Activated CD4-positive, alpha-beta T cell treated with anti-CD3 and anti-CD28 coated beads, Interleukin-2, amount 50 U/mL, for 16 hours (primary cell): ENCODE results near the gene NCOA7.
A peak's percentile ranks its signal among the peaks of the same experiment; 100 is the strongest.

ENCODE experiments used
- DNase-seq: peaks from one replicate; pipeline ENCODE4 v3.0.0-alpha.2; 2020

Gene NCOA7

GRCh38 chr6:125814481-125814880 lies 23.7 kb downstream of the NCOA7 start:
- no peak for DNase-seq

GRCh38 chr6:125815080-125815910 lies 24.5 kb downstream of the NCOA7 start:
- no peak for DNase-seq

GRCh38 chr6:125816828-125817280 lies 26.1 kb downstream of the NCOA7 start:
- no peak for DNase-seq

- DNase-seq = no peak
Measured at GRCh38 chr6:125818225-125818657, 27.5 kb downstream of the NCOA7 start.

GRCh38 chr6:125818772-125819260 lies 28.1 kb downstream of the NCOA7 start:
- DNase-seq = no peak

GRCh38 chr6:125819535-125820326 lies 29.0 kb downstream of the NCOA7 start:
- no peak for DNase-seq

- DNase-seq = no peak
Measured at GRCh38 chr6:125821825-125822281, 31.1 kb downstream of the NCOA7 start.

- no peak for DNase-seq
Measured at GRCh38 chr6:125823180-125823579, 32.4 kb downstream of the NCOA7 start.

- no peak for DNase-seq
Measured at GRCh38 chr6:125824946-125825771, 34.4 kb downstream of the NCOA7 start.

GRCh38 chr6:125826695-125827463 lies 36.1 kb downstream of the NCOA7 start:
- no peak for DNase-seq

- no peak for DNase-seq
Measured at GRCh38 chr6:125827788-125828320, 37.1 kb downstream of the NCOA7 start.

- DNase-seq = no peak
Measured at GRCh38 chr6:125828476-125829039, 37.8 kb downstream of the NCOA7 start.

- peak; percentile 25 for DNase-seq
Measured at GRCh38 chr6:125829433-125829832, 38.7 kb downstream of the NCOA7 start.

- DNase-seq = no peak
Measured at GRCh38 chr6:125831659-125832058, 40.9 kb downstream of the NCOA7 start.

- DNase-seq = no peak
Measured at GRCh38 chr6:125832391-125833117, 41.8 kb downstream of the NCOA7 start.

- no peak for DNase-seq
Measured at GRCh38 chr6:125834348-125834747, 43.6 kb downstream of the NCOA7 start.

- DNase-seq = no peak
Measured at GRCh38 chr6:125835221-125835744, 44.5 kb downstream of the NCOA7 start.

GRCh38 chr6:125836466-125836865 lies 45.7 kb downstream of the NCOA7 start:
- no peak for DNase-seq

GRCh38 chr6:125839471-125839870 lies 48.7 kb downstream of the NCOA7 start:
- DNase-seq = no peak

- no peak for DNase-seq
Measured at GRCh38 chr6:125839879-125840278, 49.1 kb downstream of the NCOA7 start.
